Thoracic aorta (tissue), 2 donors: Measurements from ENCODE around the gene CEP120. TPM values are rescaled to one million over a fixed set of nuclear protein-coding genes. Genes with fewer than 3 reads are reported as not detected.
"Not testable (repeated sequence)": the region's sequence is repeated elsewhere in the genome, so short reads cannot be mapped to it uniquely, and the experiment has no call there.

ENCODE experiments used
- ATAC-seq: fragments of 150-250 bp; one replicate; pipeline ENCODE4 v1.8.0; 2017; ENCODE audit warnings: low read depth; ENCODE audit not compliant: insufficient number of reproducible peaks, low FRiP score
- DNase-seq: peaks from one replicate; pipeline ENCODE4 v3.0.0-alpha.2; 2020; ENCODE audit warnings: low spot score
- H3K27ac ChIP-seq, 2 donors: fragments of 200-600 bp; sonication (generic); 1 replicate in 1 of 2; 2 replicates in 1 of 2; pipeline ENCODE4 v1.5.1; 2016; ENCODE audit warnings: mild to moderate bottlenecking in 2 of 2, moderate library complexity in 2 of 2
- H3K27me3 ChIP-seq: fragments of 200-600 bp; sonication (generic); replicated peaks from 2 replicates; pipeline ENCODE4 v1.6.0; 2016; ENCODE audit warnings: mild to moderate bottlenecking; ENCODE audit not compliant: insufficient read depth
- H3K36me3 ChIP-seq: fragments of 200-600 bp; sonication (generic); one replicate; pipeline ENCODE4 v1.5.1; 2016
- H3K4me1 ChIP-seq, 2 donors: fragments of 200-600 bp; sonication (generic); 1 replicate in 1 of 2; 2 replicates in 1 of 2; pipeline versions ENCODE4 v1.5.1 to v1.6.0; 2016; ENCODE audit warnings: low read depth in 2 of 2, mild to moderate bottlenecking in 1 of 2; ENCODE audit not compliant: control insufficient read depth in 1 of 2
- H3K4me3 ChIP-seq: fragments of 200-600 bp; sonication (generic); 2 replicates; pipeline ENCODE4 v1.5.1; 2016; ENCODE audit warnings: mild to moderate bottlenecking
- H3K9me3 ChIP-seq: fragments of 200-600 bp; sonication (generic); 2 replicates; pipeline ENCODE4 v1.5.1; 2016
- CTCF ChIP-seq: fragments of 200-600 bp; sonication (generic); IDR thresholded peaks from one replicate; pipeline ENCODE4 v1.5.1; 2019; ENCODE audit warnings: antibody characterized with exemption
- total RNA-seq, 2 donors: library from RNA; depleted of rRNA; stranded (reverse); fragments of >200 nt; gene quantifications; one replicate each; pipeline versions ENCODE4 v1.1.0 to v1.2.3, GENCODE V29; 2016

CEP120 gene
- total RNA-seq, 2 donors from 2014 or later: 18.5 to 24.4 TPM

GRCh38 chr5:123422433-123423277, 548 bp downstream of the CEP120 start:
- no peak for DNase-seq
- H3K4me1 ChIP-seq: peaks cover 14 to 18% of the 10 kb centered on the region in 2 donors
- H3K27me3 ChIP-seq: no peaks in the 10 kb centered on the region
- H3K36me3 ChIP-seq: no peaks in the 10 kb centered on the region
- H3K9me3 ChIP-seq: no peaks in the 10 kb centered on the region
- H3K27ac ChIP-seq: peak overlapping the region; percentile 76 to 79
- TF ChIP-seq CTCF: no peak
- H3K4me3 ChIP-seq: peak overlapping the region; percentile 96
- ATAC-seq: no peak

GRCh38 chr5:123421773-123422172, 1.4 kb downstream of the CEP120 start:
- no peak overlapping the region for H3K27ac ChIP-seq

GRCh38 chr5:123414974-123415373, 8.2 kb downstream of the CEP120 start:
- no peak overlapping the region for H3K27ac ChIP-seq
- DNase-seq: no peak
- no peaks in the 10 kb centered on the region for H3K9me3 ChIP-seq
- TF ChIP-seq CTCF: no peak
- H3K4me3 ChIP-seq: no peak overlapping the region
- peaks cover 8% of the 10 kb centered on the region for H3K36me3 ChIP-seq
- H3K4me1 ChIP-seq: no peaks in the 10 kb centered on the region
- no peaks in the 10 kb centered on the region for H3K27me3 ChIP-seq
- ATAC-seq: no peak

More at GRCh38 chr5:123421773-123422172, 1.4 kb downstream of the CEP120 start:
- ATAC-seq (no peak), DNase-seq (no peak)
- Histone ChIP-seq H3K9me3 (no peaks in the 10 kb centered on the region), H3K27me3 (no peaks in the 10 kb centered on the region), H3K4me3 (peak overlapping the region; percentile 96), H3K36me3 (no peaks in the 10 kb centered on the region), H3K4me1 (peaks cover 14 to 18% of the 10 kb centered on the region in 2 donors)
- TF ChIP-seq CTCF: no peak

GRCh38 chr5:123412206-123412605, 11.0 kb downstream of the CEP120 start:
- peaks cover 8% of the 10 kb centered on the region for H3K36me3 ChIP-seq
- H3K4me1 ChIP-seq: no peaks in the 10 kb centered on the region
- H3K27me3 ChIP-seq: no peaks in the 10 kb centered on the region
- no peak overlapping the region for H3K4me3 ChIP-seq
- DNase-seq (no peak), ATAC-seq (no peak)
- no peak for TF ChIP-seq CTCF
- H3K27ac ChIP-seq: no peak overlapping the region
- H3K9me3 ChIP-seq: no peaks in the 10 kb centered on the region

- not testable (repeated sequence) for H3K4me3 ChIP-seq, H3K9me3 ChIP-seq, DNase-seq, H3K27me3 ChIP-seq, H3K27ac ChIP-seq, ATAC-seq
- Histone ChIP-seq H3K4me1 (peaks cover 7 to 19% of the 10 kb centered on the region in 2 donors), H3K36me3 (peaks cover 12% of the 10 kb centered on the region)
Measured at GRCh38 chr5:123401999-123402398, 21.2 kb downstream of the CEP120 start.
